CD4-positive, alpha-beta T cell treated with Interleukin-4 for 4 hours (primary cell): ENCODE results near the gene MTCL1.

Experiments
- DNase-seq: peaks from one replicate; pipeline ENCODE4 v3.0.0-alpha.2; 2020

The MTCL1 gene

DNA sequence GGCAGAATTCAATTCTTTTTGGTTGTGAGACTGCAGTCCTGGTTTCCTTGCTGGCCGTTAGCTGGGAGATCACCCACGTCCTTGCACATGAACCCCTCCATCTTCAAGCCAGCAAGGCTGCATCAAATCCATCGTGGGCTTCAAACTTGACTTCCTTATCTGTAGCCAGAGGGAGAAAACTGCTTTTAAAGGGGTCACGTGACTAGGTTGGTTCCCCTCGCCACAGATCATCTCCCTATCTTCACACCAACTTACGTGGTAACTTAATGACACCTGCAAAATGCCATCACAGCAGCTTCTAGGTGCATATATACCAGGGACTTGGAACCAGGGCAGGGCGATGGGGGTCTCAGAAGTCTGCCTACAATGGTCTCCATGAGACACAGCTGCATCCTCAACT lies 169.5 kb downstream of the MTCL1 start:
- DNase-seq: no peak

DNA sequence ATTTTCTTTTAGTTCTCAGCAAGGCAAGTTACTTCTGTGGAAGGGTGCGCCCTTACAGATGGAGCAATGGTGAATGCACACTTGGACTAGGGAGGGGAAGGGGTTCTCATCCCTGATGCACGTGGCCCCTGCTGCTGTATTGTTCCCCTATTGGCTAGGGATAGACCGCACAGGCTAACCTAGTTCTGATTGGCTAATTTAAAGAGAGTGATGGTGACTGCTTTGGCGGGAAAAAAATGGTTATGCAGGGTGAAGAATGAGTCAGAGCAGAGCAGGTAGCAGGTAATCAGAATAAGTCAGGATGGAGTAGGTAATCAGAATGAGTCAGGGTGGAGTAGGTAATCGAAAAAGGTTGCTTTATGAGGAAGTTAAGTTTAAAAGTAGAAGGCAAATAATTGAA lies 171.5 kb downstream of the MTCL1 start:
- DNase-seq: no peak

DNA sequence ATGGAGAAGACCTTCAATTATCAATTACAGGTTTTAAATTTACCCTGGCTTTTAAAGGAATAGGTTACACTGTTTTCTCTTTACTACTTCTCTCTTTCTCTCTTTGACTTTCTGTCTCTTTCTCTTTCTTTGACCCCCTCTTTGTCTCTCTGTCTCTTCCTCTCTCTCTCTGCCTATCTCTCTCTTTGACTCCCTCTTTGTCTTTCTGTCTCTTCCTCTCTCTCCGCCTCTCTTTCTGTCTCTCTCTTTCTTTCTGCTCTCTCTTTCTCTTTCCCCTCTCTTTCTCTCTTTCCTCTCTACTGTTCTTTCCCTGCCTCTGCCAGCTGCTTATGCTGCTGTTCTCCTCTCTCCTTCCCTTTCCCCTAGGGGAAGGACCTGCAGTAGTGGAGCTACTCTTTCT lies 175.7 kb downstream of the MTCL1 start:
- no peak for DNase-seq
